Kidney epithelial cell (primary cell): ENCODE data around the gene PHYKPL. TPM values are rescaled to one million over a fixed set of nuclear protein-coding genes. Genes with fewer than 3 reads are reported as not detected.

Experiments
- DNase-seq: peaks from one replicate; pipeline ENCODE4 v3.0.0-alpha.2; 2010; ENCODE audit warnings: low read depth
- H3K27me3 ChIP-seq: 2 replicates; pipeline ENCODE4 v1.6.0; 2011; ENCODE audit warnings: low read length; ENCODE audit not compliant: control insufficient read depth, insufficient read depth
- H3K36me3 ChIP-seq: 2 replicates; pipeline ENCODE4 v1.5.1; 2011; ENCODE audit warnings: low read length; ENCODE audit not compliant: control insufficient read depth, insufficient read depth
- H3K4me3 ChIP-seq: 2 replicates; pipeline ENCODE4 v1.5.1; 2011; ENCODE audit warnings: low read depth, mild to moderate bottlenecking, control low read depth, low read length
- CTCF ChIP-seq: IDR thresholded peaks from 2 replicates; pipeline ENCODE4 v1.5.1; 2011; ENCODE audit warnings: mild to moderate bottlenecking, moderate library complexity, low read length, control low read depth, inconsistent platforms; ENCODE audit not compliant: insufficient read depth, poor library complexity, severe bottlenecking
- total RNA-seq: library from RNA; depleted of rRNA; stranded (reverse); fragments of >200 nt; gene quantifications from 2 replicates; pipeline ENCODE4 v1.2.3, GENCODE V29; 2015

The PHYKPL gene
- total RNA-seq, 1 donor from 2014 or later: 18.7 TPM

- Histone ChIP-seq H3K36me3 (peaks cover 4% of the 10 kb centered on the region), H3K4me3 (no peak overlapping the region), H3K27me3 (no peaks in the 10 kb centered on the region)
- no peak for TF ChIP-seq CTCF
- no peak for DNase-seq
These were observed 5.4 kb downstream of the PHYKPL start for GRCh38 chr5:178227138-178227659.

GRCh38 chr5:178225174-178225573 is 7.4 kb downstream of the PHYKPL start:
- H3K4me3 ChIP-seq: no peak overlapping the region
- no peak for DNase-seq
- no peak for TF ChIP-seq CTCF
- H3K27me3 ChIP-seq: no peaks in the 10 kb centered on the region
- H3K36me3 ChIP-seq: peaks cover 3% of the 10 kb centered on the region

- no peak for DNase-seq
- no peak for TF ChIP-seq CTCF
- Histone ChIP-seq H3K27me3 (no peaks in the 10 kb centered on the region), H3K4me3 (no peak overlapping the region), H3K36me3 (peaks cover 2% of the 10 kb centered on the region)
These were observed 8.2 kb downstream of the PHYKPL start for GRCh38 chr5:178224403-178224802.

- DNase-seq: no peak
- no peak overlapping the region for H3K4me3 ChIP-seq
- peaks cover 2% of the 10 kb centered on the region for H3K36me3 ChIP-seq
- no peaks in the 10 kb centered on the region for H3K27me3 ChIP-seq
- no peak for TF ChIP-seq CTCF
These were observed 8.7 kb downstream of the PHYKPL start for GRCh38 chr5:178223828-178224335.

GRCh38 chr5:178223196-178223773 is 9.3 kb downstream of the PHYKPL start:
- Histone ChIP-seq H3K27me3 (no peaks in the 10 kb centered on the region), H3K36me3 (peaks cover 2% of the 10 kb centered on the region), H3K4me3 (no peak overlapping the region)
- no peak for DNase-seq
- TF ChIP-seq CTCF: no peak

- no peak for DNase-seq
- no peak for TF ChIP-seq CTCF
- no peak overlapping the region for H3K4me3 ChIP-seq
- no peaks in the 10 kb centered on the region for H3K27me3 ChIP-seq
- no peaks in the 10 kb centered on the region for H3K36me3 ChIP-seq
These were observed 10.3 kb downstream of the PHYKPL start for GRCh38 chr5:178222292-178222691.
